HG03103 (cell line): ENCODE results near the gene HUNK.
"Not testable (repeated sequence)": the region's sequence is repeated elsewhere in the genome, so short reads cannot be mapped to it uniquely, and the experiment has no call there.

Source experiments
- ATAC-seq: cut with Tn5 transposase; IDR thresholded peaks from one replicate; pipeline ENCODE4 v1.9.1; 2021; ENCODE audit warnings: low read depth; ENCODE audit not compliant: unreplicated experiment

HUNK gene

DNA sequence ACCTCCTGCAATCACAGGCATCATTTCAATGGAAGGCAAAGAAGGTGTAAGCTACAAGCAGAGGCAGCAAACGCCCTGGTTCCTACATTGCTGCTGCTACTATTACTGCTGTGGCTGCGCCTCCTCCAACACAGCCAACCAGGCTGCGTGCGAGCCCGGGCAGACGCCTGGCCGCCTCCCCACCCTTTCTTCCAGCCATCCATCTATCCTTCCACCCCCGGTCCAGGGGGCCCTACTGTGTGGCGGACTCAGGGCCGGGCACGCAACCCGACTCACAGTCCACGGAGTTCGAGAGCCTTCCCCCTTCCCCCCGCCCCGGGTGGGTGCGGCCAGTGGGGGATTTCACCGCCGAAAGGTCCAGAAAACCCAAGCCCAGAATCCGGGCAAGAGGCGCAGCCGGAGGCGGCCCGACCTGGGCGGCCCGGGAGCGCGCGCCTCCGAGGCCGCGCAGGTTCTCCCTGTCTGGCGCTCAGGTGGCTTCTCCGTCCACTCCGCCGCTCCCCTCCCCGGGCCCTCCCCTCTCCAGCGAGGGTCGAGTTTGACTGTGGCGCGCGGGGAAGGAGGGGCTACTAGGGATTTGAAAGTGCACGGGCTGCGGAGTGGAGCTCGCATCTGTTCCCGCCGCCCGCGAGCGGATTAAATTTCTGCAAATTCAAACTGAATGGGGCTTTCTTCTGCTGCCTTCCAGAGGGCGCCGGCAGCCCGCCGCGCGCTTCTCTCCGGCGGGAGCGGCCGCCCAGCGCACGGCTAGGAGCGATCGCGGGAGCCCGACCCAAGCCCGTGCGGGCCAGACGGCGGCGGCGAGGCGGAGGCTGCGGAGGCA, at the start of gene HUNK:
TSS of gene HUNK (plus strand) at position 569 of the 823 bp plus-strand sequence. CDS start 655 bp downstream, outside the sequence.
- no peak for ATAC-seq

DNA sequence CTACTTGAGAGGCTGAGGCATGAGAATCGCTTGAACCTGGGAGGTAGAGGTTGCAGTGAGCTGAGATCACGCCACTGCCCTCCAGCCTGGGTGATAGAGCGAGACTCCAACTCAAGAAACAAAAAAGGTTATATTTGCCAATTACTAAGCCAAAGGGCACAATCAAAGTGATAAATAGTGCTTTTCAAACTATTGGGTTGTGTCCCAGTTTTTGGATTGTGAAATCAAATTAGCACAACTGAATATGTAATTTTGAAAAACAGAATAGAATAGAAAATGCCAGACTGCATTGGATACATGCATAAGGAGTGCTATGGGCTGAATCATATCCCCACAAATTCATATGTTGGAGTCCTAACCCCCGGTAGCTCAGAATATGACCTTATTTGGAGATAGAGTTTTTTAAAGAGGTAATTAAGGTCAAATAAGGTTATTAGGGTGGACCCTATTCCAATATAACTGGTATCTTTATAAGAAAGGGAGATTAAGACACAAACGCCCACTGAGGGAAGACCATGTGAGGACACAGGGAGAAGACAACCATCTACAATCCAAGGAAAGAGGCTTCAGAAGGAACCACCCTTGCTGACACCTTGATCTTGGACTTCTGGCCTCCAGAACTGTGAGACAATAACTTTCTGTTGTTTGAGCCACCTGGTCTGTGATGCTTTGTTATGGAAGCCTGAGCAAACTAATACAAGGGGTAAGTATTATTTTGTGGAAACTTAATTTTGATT, 42.9 kb upstream of the HUNK start:
- no peak for ATAC-seq

DNA sequence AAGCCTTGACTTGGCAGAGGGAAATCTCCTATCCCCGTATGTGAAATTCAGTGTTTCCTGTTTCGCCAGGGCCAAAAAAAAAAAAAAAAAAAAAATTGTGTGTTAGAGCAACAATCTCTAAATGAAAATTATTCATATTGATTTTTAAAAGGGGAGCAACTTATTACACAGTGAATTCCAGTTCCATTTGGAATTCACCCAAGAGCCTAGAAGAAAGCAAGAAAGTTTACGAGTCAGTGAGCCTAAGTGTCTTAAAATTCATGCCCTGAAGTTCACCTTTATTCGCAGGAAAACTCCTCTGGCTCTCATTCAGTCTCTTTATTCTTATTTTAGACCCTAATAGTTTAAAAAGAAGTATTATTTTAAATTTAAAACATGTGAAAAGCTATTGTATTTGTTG, 42.1 kb upstream of the HUNK start:
- no peak for ATAC-seq

DNA sequence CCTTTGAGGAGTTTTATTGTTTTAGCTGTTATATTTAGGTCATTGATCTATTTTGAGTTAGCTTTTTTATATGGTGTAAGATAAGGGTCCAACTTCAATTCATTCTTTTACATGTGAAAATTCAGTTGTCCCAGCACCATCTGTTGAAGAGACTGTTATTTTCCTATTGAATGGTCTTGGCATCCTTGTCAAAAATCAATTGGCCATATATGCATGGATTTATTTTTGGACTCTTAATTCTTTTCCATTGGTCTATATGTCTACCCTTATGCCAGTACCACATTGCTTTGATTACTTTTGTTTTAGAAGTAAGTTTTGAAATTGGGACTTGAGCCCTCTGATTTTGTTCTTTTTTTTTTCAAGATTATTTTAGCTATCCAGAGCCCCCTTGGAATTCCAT, 35.8 kb upstream of the HUNK start:
- no peak for ATAC-seq

DNA sequence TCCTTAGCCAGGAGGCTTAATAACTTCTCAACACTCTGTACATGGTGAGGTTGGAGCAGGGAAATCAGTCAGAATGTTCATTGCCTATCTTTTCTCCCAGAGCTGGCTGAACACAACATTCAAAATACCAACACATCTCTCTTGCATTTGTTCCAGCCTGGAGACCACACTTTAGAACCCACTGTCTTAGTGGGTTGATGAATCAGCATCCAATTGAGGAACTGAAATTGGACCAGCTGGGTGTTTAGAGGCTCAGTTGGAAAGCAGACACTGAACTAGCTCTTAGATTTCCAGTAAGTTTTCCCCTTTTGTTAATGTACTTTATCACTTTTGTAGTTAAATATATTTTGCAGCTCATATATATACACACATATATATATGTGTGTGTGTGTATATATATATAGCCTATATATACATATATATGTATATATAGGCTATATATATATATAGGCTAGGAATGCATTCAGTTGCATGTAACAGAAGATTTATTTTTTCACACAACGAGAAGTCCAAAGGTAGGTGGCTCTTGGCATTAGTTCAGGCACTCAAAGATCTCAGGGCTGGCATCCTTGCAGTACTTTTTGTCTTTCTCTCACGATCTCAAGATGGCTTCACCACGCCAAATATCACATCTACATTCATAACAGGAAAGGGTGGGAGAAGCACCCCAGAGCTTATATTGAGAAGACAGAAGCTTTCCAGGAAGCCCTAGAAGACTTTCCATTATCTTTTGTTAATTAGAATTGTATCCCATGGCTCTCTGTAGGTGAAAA, 35.0 kb upstream of the HUNK start:
- ATAC-seq, result peak; percentile 49

DNA sequence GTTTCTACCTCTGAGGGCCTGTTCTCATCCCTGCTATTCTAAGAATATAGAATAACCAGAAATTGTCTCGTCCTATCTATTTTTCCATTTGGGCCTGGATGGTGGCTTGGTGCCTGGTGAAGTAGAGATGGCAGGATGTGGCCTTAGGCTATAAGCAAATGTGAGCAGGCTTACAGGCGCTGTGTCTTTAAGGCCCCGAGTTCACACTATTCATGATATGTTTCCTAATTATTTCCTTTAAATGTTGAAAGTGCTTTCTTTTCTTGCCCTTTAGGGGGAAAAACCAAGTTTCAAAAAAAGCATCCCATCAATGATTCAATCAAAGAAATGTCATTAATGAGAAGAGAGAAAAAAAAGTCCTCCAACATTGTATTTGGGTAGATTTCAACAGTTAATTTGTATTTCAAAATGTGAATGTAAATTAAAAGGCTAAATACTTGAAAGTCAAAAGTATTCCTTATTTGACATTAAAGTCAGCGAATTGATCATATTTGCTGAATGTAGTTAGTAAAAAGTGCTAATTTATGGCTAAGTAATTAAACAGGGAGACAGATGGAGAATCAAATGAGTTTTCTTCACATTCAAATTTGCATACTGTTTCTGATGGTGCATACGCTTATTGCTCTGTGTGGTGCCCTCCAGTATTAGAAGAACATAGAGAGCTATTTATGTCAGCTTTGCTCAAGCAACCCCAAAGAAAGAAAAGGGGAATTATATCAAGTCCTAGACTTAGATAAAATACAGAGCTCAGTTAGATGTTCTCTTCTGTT, 34.0 kb upstream of the HUNK start:
- no peak for ATAC-seq

DNA sequence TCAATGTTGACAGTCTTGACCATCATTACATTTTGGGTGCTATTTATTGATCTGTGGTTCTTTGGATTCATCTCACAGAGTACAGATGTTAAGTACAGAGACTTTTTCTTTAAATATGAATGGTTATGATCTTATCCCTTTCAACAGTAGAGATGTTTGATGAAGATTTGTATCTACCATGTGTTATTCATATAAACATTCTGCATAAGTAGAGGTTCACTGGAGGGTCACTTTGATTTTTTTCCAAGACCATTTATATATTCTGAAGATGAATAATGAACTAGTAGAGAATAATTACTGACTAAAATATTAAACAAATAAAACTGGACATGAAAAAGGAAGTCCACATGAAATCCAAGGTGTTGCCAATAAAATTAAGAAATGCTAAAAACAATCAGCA, 28.6 kb upstream of the HUNK start:
- no peak for ATAC-seq

DNA sequence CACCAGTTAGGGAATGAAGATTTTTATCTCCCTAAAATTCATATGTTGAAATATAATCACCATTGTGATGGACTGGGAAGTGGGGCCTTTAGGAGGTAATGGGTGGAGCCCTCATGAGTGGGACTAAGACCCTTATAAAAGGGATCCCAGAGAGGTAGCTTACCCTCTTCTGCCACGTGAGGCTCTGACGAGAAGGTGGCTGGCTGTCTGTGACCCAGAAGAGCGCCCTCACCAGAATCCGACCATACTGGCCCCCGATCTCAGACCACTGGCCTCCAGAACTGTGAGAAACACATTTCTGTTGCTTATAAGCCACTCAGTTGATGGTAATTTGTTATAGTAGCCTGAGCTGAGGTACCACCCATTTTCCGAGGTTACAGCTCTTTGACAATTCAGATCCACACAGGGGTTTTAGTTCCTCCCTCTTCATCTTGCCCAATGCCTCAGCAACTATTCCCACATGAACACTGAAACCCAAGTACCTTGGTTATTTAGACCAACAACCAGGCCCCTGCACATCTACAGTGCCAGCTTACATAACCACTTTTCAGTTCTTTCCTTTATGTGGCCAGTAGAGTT, 27.6 kb upstream of the HUNK start:
- no peak for ATAC-seq

DNA sequence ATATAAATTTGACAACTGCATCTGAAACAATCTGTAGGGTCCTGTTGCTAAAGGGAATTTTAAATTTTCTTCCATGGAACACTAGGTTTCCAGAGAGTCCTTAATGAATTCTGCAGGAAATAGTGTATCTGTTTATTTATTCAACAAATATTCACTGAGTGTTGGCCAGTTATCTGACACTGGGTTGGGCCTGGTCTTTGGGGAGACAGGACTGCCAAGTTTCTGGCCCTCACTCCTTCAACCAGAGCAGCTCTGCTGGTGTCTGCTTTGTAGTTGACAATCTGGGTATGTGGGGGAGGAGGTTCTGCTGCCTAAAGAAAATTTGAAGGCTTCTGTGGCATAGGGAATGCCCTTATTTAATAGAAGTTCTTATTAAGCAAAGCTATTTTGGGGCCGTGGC, 26.1 kb upstream of the HUNK start:
- ATAC-seq, result no peak

DNA sequence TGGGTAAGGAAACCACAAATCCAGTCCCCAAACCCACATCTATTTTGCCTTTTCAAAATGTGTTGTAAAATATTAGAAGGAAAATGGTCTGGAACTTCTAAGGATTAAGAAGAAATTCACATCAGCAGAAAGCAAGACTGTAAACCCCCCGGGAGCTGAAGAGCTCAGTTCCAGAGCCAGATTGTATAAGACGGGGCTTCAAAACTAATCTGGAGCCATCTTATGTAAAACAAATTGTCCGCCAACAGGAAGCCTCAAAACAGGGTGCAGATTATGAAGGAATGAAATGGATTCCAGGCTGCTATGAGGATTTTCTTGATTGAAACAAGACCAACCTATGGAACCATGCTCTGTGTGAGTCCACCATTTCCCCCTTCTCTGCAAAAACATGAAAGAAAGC, 25.1 kb upstream of the HUNK start:
- ATAC-seq, result no peak

DNA sequence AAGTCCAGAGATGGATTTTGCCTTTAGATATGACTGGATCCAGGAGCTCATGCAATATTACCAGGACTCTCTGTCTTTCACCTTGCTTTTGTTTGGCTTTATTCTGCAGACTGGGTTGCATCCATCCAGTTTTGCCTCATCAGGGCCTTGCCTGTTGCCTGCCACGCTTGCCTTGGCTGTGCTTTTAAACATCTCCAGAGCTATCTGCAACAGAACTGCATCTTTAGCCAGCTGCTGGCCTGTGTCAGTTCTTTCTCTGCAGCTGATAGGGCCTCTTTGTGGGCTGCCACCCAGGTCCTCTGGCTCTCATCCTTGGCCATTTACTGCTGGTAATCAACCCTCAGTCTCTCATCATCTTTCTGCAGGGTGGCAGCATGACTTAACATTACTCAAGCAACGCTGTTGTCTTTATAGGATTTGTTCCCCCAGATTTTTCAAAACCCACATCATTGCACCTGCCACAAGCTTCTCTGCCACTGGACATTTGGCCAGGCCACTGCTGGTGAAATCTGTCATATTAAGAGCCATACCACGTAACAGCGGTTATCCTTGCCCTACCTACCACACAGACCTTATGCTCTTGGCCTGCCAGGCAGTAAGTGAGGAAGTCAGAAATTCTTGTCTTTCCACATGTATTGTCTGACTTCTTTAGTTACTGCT, 24.4 kb upstream of the HUNK start:
- ATAC-seq, result no peak

DNA sequence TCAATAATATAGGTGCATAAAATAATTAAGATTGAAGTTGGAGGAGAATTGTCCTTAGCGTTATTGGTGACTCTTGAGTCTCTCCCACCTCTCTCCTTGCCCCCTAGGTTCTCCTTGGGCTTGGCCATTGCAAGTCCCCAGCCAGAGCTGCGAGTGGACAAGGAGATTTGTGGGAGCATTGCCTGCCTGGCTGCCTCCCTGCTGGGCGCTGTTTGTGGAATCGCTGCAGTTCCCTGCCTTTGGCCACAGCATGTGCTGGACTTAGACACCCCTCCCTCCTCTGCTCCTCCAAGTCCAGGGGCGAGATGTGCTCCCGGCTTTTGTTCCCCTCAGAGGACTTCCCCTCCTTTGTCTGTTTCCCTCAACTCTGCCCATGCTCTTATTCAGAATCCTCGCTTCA, 21.9 kb upstream of the HUNK start:
- no peak for ATAC-seq

DNA sequence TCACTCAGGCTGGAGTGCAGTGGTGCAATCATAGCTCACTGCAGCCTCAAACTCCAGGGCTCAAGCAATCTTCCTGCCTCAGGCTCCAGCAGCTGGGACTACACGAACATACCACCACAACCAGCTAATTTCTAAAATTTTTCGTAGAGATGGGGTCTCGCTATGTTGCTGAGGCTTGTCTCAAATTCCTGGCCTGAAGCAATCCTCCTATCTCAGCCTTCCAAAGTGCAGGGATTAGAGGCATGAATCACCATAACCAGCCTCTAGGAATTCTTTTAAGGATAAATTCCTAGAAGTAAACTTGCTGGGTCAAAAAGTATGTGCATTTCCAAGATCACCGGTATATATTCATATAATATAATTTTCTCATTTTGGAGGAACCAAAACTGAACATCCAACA, 17.6 kb upstream of the HUNK start:
- ATAC-seq, result no peak

DNA sequence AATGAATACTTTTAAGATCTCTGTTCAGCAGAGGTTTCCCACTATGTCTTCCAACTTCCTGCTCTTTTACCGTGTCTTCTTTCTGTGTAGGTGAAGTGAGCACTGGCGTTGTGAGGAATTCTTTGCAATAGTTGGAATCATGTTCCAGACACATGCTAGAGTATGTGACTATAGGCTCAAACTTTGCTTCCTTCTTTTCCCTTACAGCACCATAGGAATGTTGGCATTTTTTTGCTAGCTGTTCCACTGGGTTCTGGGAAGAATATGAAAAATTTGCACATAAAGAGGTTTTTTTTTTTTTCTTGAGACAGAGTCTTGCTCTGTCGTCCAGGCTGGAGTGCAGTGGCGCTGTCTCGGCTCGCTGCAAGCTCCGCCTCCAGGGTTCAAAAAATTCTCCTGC, 15.7 kb upstream of the HUNK start:
- no peak for ATAC-seq

DNA sequence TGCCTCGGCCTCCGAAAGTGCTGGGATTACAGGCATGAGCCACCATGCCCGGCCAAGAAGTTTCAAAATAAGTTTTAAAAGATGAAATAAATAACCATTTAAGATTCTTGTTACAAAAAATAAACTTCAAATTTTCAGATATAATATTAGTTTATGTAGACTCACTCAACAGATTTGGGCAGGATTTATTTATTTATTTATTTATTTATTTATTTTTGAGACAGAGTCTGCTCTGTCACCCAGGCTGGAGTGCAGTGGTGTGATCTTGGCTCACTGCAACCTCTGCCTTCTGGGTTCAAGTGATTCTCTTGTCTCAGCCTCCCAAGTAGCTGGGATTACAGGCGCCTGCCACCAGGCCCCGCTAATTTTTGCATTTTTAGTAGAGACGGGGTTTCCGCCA, 15.2 kb upstream of the HUNK start:
- ATAC-seq, result not testable (repeated sequence)

DNA sequence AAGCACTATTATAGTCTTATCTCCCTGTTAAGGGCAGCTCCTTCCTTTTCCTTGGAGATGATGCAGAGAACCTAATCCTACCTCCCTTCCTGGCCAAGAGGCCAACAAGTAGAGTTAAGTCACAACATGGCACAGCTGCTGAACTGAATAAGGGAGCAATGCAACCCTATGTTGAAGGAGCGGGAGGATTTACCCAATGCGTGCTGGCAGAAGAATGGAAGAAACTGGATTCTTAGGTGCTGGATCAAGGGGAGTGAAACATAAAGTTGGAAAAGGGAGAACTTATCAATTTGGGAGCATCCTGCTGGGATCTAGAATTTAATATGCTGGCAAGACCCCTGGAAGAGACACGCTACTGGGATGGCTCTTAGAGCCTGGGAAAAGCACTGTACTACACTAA, 12.0 kb upstream of the HUNK start:
- no peak for ATAC-seq

DNA sequence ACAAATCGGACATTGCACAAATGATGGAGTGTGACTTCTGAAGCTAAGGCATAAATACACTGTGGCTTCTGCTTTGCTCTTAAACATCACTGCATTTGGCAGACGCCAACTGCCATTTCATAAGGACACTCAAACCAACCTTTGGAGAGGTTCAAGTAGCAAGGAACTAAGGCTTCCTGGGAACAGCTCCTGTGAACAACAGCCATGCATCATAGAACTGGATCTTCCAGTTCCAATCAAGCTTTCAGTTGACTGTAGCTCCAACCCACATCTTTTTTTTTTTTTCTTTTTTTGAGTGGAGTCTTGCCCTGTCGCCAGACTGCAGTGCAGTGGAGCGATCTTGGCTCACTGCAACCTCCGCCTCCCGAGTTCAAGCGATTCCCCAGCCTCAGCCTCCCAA, 10.7 kb upstream of the HUNK start:
- ATAC-seq, result no peak

DNA sequence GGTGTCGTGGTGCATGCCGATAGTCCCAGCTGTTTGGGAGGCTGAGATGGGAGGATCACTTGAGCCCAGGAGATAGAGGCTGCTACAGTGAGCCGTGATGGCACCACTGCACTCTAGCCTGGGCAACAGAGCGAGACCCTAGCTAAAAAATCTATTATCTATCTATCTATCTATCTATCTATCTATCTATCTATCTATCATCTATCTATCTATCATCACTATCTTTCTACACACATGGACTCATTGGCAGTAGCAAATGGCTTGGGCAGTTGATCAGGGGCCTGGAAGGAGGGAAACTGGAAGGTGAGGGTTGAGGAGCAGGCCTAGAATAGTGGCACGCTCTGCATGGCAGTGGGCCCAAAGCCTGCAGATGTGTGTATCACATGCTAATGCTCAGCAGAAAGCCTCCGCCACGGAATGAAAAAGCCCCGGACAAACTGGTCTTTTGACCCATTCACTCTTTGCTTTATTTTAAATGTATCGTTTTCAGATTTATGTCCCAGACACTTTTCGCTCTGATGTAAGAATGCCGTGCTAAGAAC, 7.3 kb upstream of the HUNK start:
- ATAC-seq, result no peak

DNA sequence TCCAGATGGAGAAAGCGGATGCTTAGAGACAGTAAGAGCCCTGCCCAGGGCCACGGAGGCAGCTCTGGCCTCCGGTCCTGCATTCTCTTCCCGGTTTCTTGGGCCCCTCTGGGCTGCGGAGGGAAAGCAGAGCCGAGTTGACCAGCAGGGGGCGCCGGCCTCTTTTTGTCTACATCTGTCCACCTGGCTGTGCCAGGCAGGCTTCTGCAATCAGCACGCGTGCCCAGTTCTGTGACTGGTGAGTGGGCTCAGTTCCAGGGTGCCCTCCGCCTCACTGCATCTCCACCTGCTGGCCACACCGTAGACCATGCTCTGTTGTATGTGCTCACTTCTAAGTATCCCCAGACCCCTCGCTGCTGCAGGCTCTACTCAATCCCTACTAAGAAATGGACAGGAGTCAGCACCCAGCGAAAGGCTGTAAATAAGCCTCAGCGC, 6.7 kb upstream of the HUNK start:
- ATAC-seq, result no peak
